ENCODE measurements around the gene CBR3.

DNA sequence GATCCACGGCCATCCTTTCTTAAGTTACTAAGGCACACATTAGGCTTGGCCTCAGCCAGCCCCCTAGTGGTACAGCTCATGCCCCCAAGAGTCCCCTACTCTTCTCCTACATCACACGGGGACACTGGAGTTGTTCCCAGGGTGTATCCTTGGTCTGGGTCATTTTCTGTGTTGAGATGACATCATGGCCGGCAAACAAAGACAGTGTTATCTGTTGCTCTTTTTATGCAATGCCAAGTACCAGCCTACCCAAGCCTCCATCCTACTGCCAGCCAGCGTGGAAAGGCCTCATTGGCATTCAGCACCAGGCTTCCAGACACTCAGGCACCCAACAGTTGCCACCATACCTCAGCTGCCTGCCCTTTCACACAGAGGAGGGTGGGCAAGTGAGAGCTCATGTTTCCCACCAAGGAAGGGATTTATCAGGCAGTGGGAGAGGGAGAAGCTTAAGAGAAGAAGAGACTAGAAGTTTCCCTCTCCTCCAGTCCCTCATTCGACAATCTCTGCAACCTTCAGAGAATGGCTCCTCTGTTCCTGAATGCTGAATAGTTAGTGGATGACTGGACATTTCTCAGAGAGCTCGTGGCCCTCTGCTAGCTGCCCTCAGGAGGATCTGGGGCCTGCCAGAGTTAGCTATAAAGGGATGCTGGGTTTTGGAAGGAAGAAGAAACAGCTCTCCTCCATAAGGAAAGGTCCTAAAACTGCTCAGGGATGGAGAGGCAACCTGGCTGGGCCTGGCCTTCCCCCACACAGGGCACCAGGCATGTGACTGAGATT is 47.3 kb upstream of the CBR3 start:
- no peak for TF ChIP-seq GATA3 (IDR thresholded peaks at IDR 0.05; ENCODE audit: low read depth, low read length)
- TF ChIP-seq GATA2 (IDR thresholded peaks at IDR 0.05; ENCODE audit: low read depth, low read length), result no peak

Measured in SH-SY5Y (cell line).